ENCODE data around the gene PLA2G12B. TPM values are rescaled to one million over a fixed set of nuclear protein-coding genes. Genes with fewer than 3 reads are reported as not detected.

PLA2G12B gene
- total RNA-seq, 1 experiment from 2014 or later = not detected

GRCh38 chr10:72885953-72886352 is 68.7 kb downstream of the PLA2G12B start:
- Histone ChIP-seq H4K20me1 (ENCODE audit: low read length) (no peaks in the 10 kb centered on the region), H2AFZ (ENCODE audit: low read length) (no peak overlapping the region), H3F3A (ENCODE audit: low read length, unreplicated experiment) (no peaks in the 10 kb centered on the region), H3K9me2 (replicated peaks; ENCODE audit: low read length) (no peaks in the 10 kb centered on the region), H3K4me2 (ENCODE audit: low read length) (no peak overlapping the region), H3K9ac (ENCODE audit: low read length) (no peak overlapping the region), H3K27me3 (ENCODE audit: low read length) (peaks cover 53% of the 10 kb centered on the region), H3K9me3 (ENCODE audit: low read length) (no peaks in the 10 kb centered on the region), H3K27ac (ENCODE audit: low read length) (no peak overlapping the region), H3K4me1 (ENCODE audit: insufficient read depth, low read length) (peaks cover 6% of the 10 kb centered on the region; the same call in 1 of the 2 replicates), H3K4me3 (ENCODE audit: low read length) (no peak overlapping the region), H3K36me3 (ENCODE audit: low read depth, low read length) (no peaks in the 10 kb centered on the region), H3K79me2 (ENCODE audit: low read length) (no peaks in the 10 kb centered on the region)
- no TSS peak for BruUV-seq (replicated peaks)
- intact Hi-C loops (cut with micrococcal nuclease) = no loop called here
- ChIA-PET CTCF (interaction anchor here (0.7 kb wide), 1 partner anchor 210 kb away, joined by 5 read pairs; no protein-coding TSS in a partner anchor), POLR2A (ENCODE audit: unreplicated experiment) (no interaction called here)
- ATAC-seq (no peak), DNase-seq (no peak)
- no peak for TF ChIP-seq EZH2 (IDR thresholded peaks at IDR 0.05; ENCODE audit: low read length, unreplicated experiment)

Other genes with a start within 250 kb of the PLA2G12B start
- gene OIT3, start 61.1 kb downstream of the PLA2G12B start, total RNA-seq (2014; rRNA removed) = not detected in 2 replicates
- gene P4HA1, start 142.1 kb upstream of the PLA2G12B start, total RNA-seq (2014; rRNA removed) = 164 and 181 TPM in 2 replicates
- gene NUDT13, start 155.6 kb upstream of the PLA2G12B start, total RNA-seq (2014; rRNA removed) = 1.1 and 1.8 TPM in 2 replicates
- gene ECD, start 213.2 kb upstream of the PLA2G12B start, total RNA-seq (2014; rRNA removed) = 103 and 108 TPM in 2 replicates
- 34.3 and 39.1 TPM in 2 replicates for gene FAM149B1, start 213.3 kb upstream of the PLA2G12B start, total RNA-seq (2014; rRNA removed)

All from PC-3 (cell line).